IMR-90 (cell line): ENCODE data around the gene PHC2. TPM values are rescaled to one million over a fixed set of nuclear protein-coding genes. Genes with fewer than 3 reads are reported as not detected.

Source experiments
- ATAC-seq: fragments of 200-7000 bp; cut with Tn5 transposase; 2 replicates; pipeline ENCODE4 v1.9.1; 2020; ENCODE audit warnings: low read depth, mild to moderate bottlenecking, moderate library complexity
- BruUV-seq: library from RNA; stranded (reverse); fragments of 400-500 nt; replicated peaks from 2 replicates; lab custom pipeline; 2021; lab: Mats Ljungman, UMichigan
- CTCF ChIA-PET: fragments of 300-600 bp; formaldehyde crosslinking; extraction: SDS; loops from one replicate; lab custom pipeline; 2021; ENCODE audit warnings: antibody characterized with exemption; lab: Yijun Ruan, JAX
- POLR2A ChIA-PET: fragments of 300-600 bp; sonication (Branson Sonifier 250); formaldehyde crosslinking; loops from one replicate; lab custom pipeline; 2022; ENCODE audit warnings: antibody characterized with exemption; ENCODE audit not compliant: unreplicated experiment; lab: Charles Lee
- DNase-seq: peaks from one replicate; pipeline ENCODE4 v3.0.0; 2013
- H2AFZ ChIP-seq: replicated peaks from 2 replicates; pipeline ENCODE3; 2013; ENCODE audit warnings: low read length, mild to moderate bottlenecking; ENCODE audit not compliant: poor library complexity
- H2AK5ac ChIP-seq: 2 replicates; pipeline ENCODE4 v1.6.1; 2013; ENCODE audit warnings: low read depth, low read length, inconsistent platforms
- H2AK9ac ChIP-seq: replicated peaks from 2 replicates; pipeline ENCODE3; 2013; ENCODE audit warnings: mild to moderate bottlenecking, low read depth, low read length, moderate library complexity; ENCODE audit not compliant: poor library complexity
- H2BK120ac ChIP-seq: 2 replicates; pipeline ENCODE4 v1.6.1; 2013; ENCODE audit warnings: low read depth, low read length, inconsistent platforms
- H2BK15ac ChIP-seq: 3 replicates; pipeline ENCODE4 v1.6.1; 2013; ENCODE audit warnings: low read depth, low read length, inconsistent platforms
- H2BK20ac ChIP-seq: 2 replicates; pipeline ENCODE4 v1.6.1; 2013; ENCODE audit warnings: low read depth, mild to moderate bottlenecking, inconsistent platforms, low read length, moderate library complexity
- H2BK5ac ChIP-seq: 2 replicates; pipeline ENCODE4 v1.6.1; 2013; ENCODE audit warnings: mild to moderate bottlenecking, low read depth, low read length, inconsistent platforms; ENCODE audit not compliant: poor library complexity, severe bottlenecking
- H3K14ac ChIP-seq: replicated peaks from 2 replicates; pipeline ENCODE4 v1.6.1; 2013; ENCODE audit warnings: low read depth, low read length, inconsistent platforms
- H3K18ac ChIP-seq: 2 replicates; pipeline ENCODE4 v1.6.1; 2013; ENCODE audit warnings: low read depth, low read length, control low read depth
- H3K23ac ChIP-seq: 2 replicates; pipeline ENCODE4 v1.6.1; 2013; ENCODE audit warnings: low read depth, low read length, inconsistent platforms
- H3K27ac ChIP-seq: 2 replicates; pipeline ENCODE4 v1.5.1; 2013; ENCODE audit warnings: mild to moderate bottlenecking, control low read depth, low read length; ENCODE audit not compliant: insufficient read depth
- H3K27me3 ChIP-seq: 2 replicates; pipeline ENCODE4 v1.6.1; 2013; ENCODE audit warnings: low read length; ENCODE audit not compliant: control insufficient read depth, insufficient read depth
- H3K36me3 ChIP-seq: 2 replicates; pipeline ENCODE4 v1.6.1; 2013; ENCODE audit warnings: low read length, mixed read lengths; ENCODE audit not compliant: control insufficient read depth, insufficient read depth
- H3K4ac ChIP-seq: 2 replicates; pipeline ENCODE4 v1.6.1; 2013; ENCODE audit warnings: low read depth, low read length, inconsistent platforms
- H3K4me1 ChIP-seq: 2 replicates; pipeline ENCODE4 v1.6.1; 2013; ENCODE audit warnings: low read length, mixed read lengths; ENCODE audit not compliant: control insufficient read depth, insufficient read depth
- H3K4me2 ChIP-seq: 2 replicates; pipeline ENCODE4 v1.6.1; 2013; ENCODE audit warnings: low read depth, mild to moderate bottlenecking, control low read depth, low read length, moderate library complexity
- H3K4me3 ChIP-seq: 2 replicates; pipeline ENCODE4 v1.5.1; 2013; ENCODE audit warnings: low read depth, mild to moderate bottlenecking, control low read depth, low read length, moderate library complexity; ENCODE audit not compliant: insufficient read depth
- H3K56ac ChIP-seq: 2 replicates; pipeline ENCODE4 v1.6.1; 2013; ENCODE audit warnings: low read length, inconsistent platforms; ENCODE audit not compliant: insufficient read depth; ENCODE audit errors: extremely low read depth
- H3K79me1 ChIP-seq, 2 experiments: 2 replicates each; pipeline ENCODE4 v1.6.1; 2013; ENCODE audit warnings: low read length in 2 of 2, inconsistent platforms in 1 of 2, low read depth in 1 of 2
- H3K9ac ChIP-seq: 2 replicates; pipeline ENCODE4 v1.6.1; 2013; ENCODE audit warnings: low read depth, low read length, control low read depth
- H3K9me1 ChIP-seq: 2 replicates; pipeline ENCODE4 v1.6.1; 2013; ENCODE audit warnings: low read length, inconsistent platforms; ENCODE audit not compliant: insufficient read depth
- H3K9me3 ChIP-seq: 2 replicates; pipeline ENCODE4 v1.6.1; 2013; ENCODE audit warnings: low read length; ENCODE audit not compliant: control insufficient read depth, insufficient read depth
- H4K20me1 ChIP-seq: 2 replicates; pipeline ENCODE4 v1.6.1; 2013; ENCODE audit warnings: low read length, inconsistent platforms; ENCODE audit not compliant: insufficient read depth
- H4K5ac ChIP-seq: 2 replicates; pipeline ENCODE4 v1.6.1; 2013; ENCODE audit warnings: mild to moderate bottlenecking, low read depth, low read length, control low read depth
- H4K8ac ChIP-seq, 2 experiments: 2 replicates each; pipeline ENCODE4 v1.6.1; 2013; ENCODE audit warnings: low read depth in 2 of 2, low read length in 2 of 2, control low read depth in 1 of 2, inconsistent platforms in 1 of 2
- H4K91ac ChIP-seq: 2 replicates; pipeline ENCODE4 v1.6.1; 2013; ENCODE audit warnings: low read depth, low read length, inconsistent platforms; ENCODE audit not compliant: insufficient read depth
- ELK1 ChIP-seq: fragments of 150-350 bp; IDR thresholded peaks from 2 replicates; pipeline ENCODE4 v1.6.1; 2016; ENCODE audit warnings: low read depth, mild to moderate bottlenecking, low read length, moderate library complexity, borderline replicate concordance
- WGBS, 2 experiments: methylation state at CpG; one replicate each; pipeline versions ENCODE4 v1.1.5 to v1.1.7; 2013; ENCODE audit warnings: missing lambda C conversion rate in 2 of 2; ENCODE audit not compliant: insufficient read length in 1 of 2; ENCODE audit errors: extremely low coverage in 2 of 2; 5-methylcytosine and 5-hydroxymethylcytosine counted together
- dilution Hi-C: fragments of 300-500 bp; cut with HindIII; formaldehyde crosslinking; loops from one replicate; pipeline ENCODE4 v1.14.3; 2018; ENCODE audit warnings: low sequenced_read_pairs; ENCODE audit not compliant: unreplicated experiment
- in situ Hi-C: fragments of 300-500 bp; cut with MboI; formaldehyde crosslinking; loops from 3 replicates; pipeline ENCODE4 v1.14.3; 2019; ENCODE audit warnings: low sequenced_read_pairs, inconsistent platforms, mixed read lengths
- intact Hi-C: fragments of 100-400 bp; cut with micrococcal nuclease; formaldehyde crosslinking; loops from 2 replicates; pipeline ENCODE4 v1.10.0; 2022
- polyA plus RNA-seq, 3 experiments: library from polyadenylated mRNA; depleted of rRNA; stranded (reverse); fragments of >200 nt; gene quantifications; 2 replicates each; pipeline ENCODE4 v1.2.3, GENCODE V29; 2012; ENCODE audit warnings: low replicate concordance in 1 of 3
- total RNA-seq: library from RNA; depleted of rRNA; stranded (reverse); fragments of >200 nt; gene quantifications from 2 replicates; pipeline ENCODE4 v1.2.3, GENCODE V29; 2012

Gene PHC2
- total and polyA plus RNA-seq, 2 of the 4 experiments (the other 2 are of a cell fraction) = 46.4 to 98.1 TPM

- H3K9ac ChIP-seq = no peak overlapping the region
- DNase-seq (no peak), ATAC-seq (no peak)
- in situ Hi-C loops (no loop called here), intact Hi-C loops (no loop called here), dilution Hi-C loops (no loop called here)
- no peaks in the 10 kb centered on the region for H3K27me3 ChIP-seq
- CTCF ChIA-PET = interaction anchor here (0.8 kb wide), 1 partner anchor 129 kb away, joined by 3 read pairs; no protein-coding TSS in a partner anchor
- no peak overlapping the region for H2AFZ ChIP-seq
- H4K8ac ChIP-seq = no peak overlapping the region
- no peak overlapping the region for H2AK5ac ChIP-seq
- no peak overlapping the region for H2BK20ac ChIP-seq
- 0 out of 2 replicates have a peak, but pooled peaks cover 2% of the 10 kb centered on the region for H3K9me1 ChIP-seq
- H2BK5ac ChIP-seq = no peak overlapping the region
- no peak overlapping the region for H3K23ac ChIP-seq
- no peak overlapping the region for H4K91ac ChIP-seq
- no peak overlapping the region for H3K4me2 ChIP-seq
- no peak overlapping the region for H3K56ac ChIP-seq
- no peak for TF ChIP-seq ELK1
- no peak overlapping the region for H2BK15ac ChIP-seq
- peaks cover 5% of the 10 kb centered on the region for H3K4me1 ChIP-seq
- peaks cover 9 to 18% of the 10 kb centered on the region in 2 experiments for H3K79me1 ChIP-seq
- H3K36me3 ChIP-seq = no peaks in the 10 kb centered on the region
- H3K4me3 ChIP-seq = no peak overlapping the region
- no peak overlapping the region for H3K27ac ChIP-seq
- H3K9me3 ChIP-seq = no peaks in the 10 kb centered on the region
- H4K20me1 ChIP-seq = no peaks in the 10 kb centered on the region
- no CpG with 5 or more reads among the region's 3 CpGs for WGBS, 2 experiments
- BruUV-seq = no TSS peak
- H4K5ac ChIP-seq = no peak overlapping the region
- POLR2A ChIA-PET = no interaction called here
- H3K4ac ChIP-seq = no peak overlapping the region
- no peak overlapping the region for H2BK120ac ChIP-seq
- no peak overlapping the region for H2AK9ac ChIP-seq
- H3K18ac ChIP-seq = no peak overlapping the region
- no peak overlapping the region for H3K14ac ChIP-seq
These were observed 4.0 kb downstream of the PHC2 start for GRCh38 chr1:33426916-33427315.
